GM19099 (cell line): ENCODE results near the gene SNCAIP.

Experiments used
- POLR2A ChIP-seq: IDR thresholded peaks from 3 replicates; pipeline ENCODE4 v1.6.1; 2011; ENCODE audit warnings: low read depth; ENCODE audit not compliant: insufficient read length; ENCODE audit errors: extremely low read depth

Gene SNCAIP

GRCh38 chr5:122415030-122415800 is 103.2 kb downstream of the SNCAIP start:
- no peak for TF ChIP-seq POLR2A

- TF ChIP-seq POLR2A, result no peak
These were observed 103.7 kb downstream of the SNCAIP start for GRCh38 chr5:122415801-122416120.

- no peak for TF ChIP-seq POLR2A
These were observed 107.3 kb downstream of the SNCAIP start for GRCh38 chr5:122419142-122419894.

GRCh38 chr5:122420091-122420490 is 108.1 kb downstream of the SNCAIP start:
- no peak for TF ChIP-seq POLR2A

- TF ChIP-seq POLR2A, result no peak
These were observed 108.7 kb downstream of the SNCAIP start for GRCh38 chr5:122420537-122421236.

- TF ChIP-seq POLR2A, result no peak
These were observed 109.5 kb downstream of the SNCAIP start for GRCh38 chr5:122421374-122422079.

- TF ChIP-seq POLR2A, result no peak
These were observed 111.2 kb downstream of the SNCAIP start for GRCh38 chr5:122423221-122423620.

GRCh38 chr5:122424132-122424531 is 112.1 kb downstream of the SNCAIP start:
- no peak for TF ChIP-seq POLR2A

- TF ChIP-seq POLR2A, result no peak
These were observed 114.3 kb downstream of the SNCAIP start for GRCh38 chr5:122426301-122426700.

GRCh38 chr5:122427621-122428020 is 115.6 kb downstream of the SNCAIP start:
- TF ChIP-seq POLR2A, result no peak

GRCh38 chr5:122429545-122430318 is 117.7 kb downstream of the SNCAIP start:
- no peak for TF ChIP-seq POLR2A

- TF ChIP-seq POLR2A, result no peak
These were observed 118.2 kb downstream of the SNCAIP start for GRCh38 chr5:122430319-122430586.

GRCh38 chr5:122431298-122431697 is 119.3 kb downstream of the SNCAIP start:
- no peak for TF ChIP-seq POLR2A

GRCh38 chr5:122434205-122434970 is 122.4 kb downstream of the SNCAIP start:
- no peak for TF ChIP-seq POLR2A
